Heart left ventricle (tissue), 16 donors: ENCODE data around the gene TYMP. TPM values are rescaled to one million over a fixed set of nuclear protein-coding genes. Genes with fewer than 3 reads are reported as not detected.

Source experiments
- ATAC-seq, 4 donors: fragments of 200-7000 bp; cut with Tn5 transposase; one replicate each; pipeline ENCODE4 v1.9.1; 2020 to 2022; ENCODE audit warnings: moderate library complexity in 4 of 4, mild to moderate bottlenecking in 3 of 4, moderate number of reproducible peaks in 1 of 4
- DNase-seq, 5 donors: peaks; one replicate each; pipeline ENCODE4 v3.0.0-alpha.2; 2020
- H3K27ac ChIP-seq, 12 donors: fragments of 200-600 bp; sonication (generic) in 4 of 12; one replicate each; pipeline versions ENCODE4 v1.5.0 to v1.8.0; 2016 to 2022; ENCODE audit warnings: mild to moderate bottlenecking in 2 of 12
- H3K27me3 ChIP-seq, 9 donors: fragments of 200-600 bp; sonication (generic) in 2 of 9; one replicate each; pipeline versions ENCODE4 v1.5.1 to v1.8.0; 2016 to 2022; ENCODE audit warnings: mild to moderate bottlenecking in 3 of 9
- H3K36me3 ChIP-seq, 9 donors: fragments of 200-600 bp; sonication (generic) in 2 of 9; one replicate each; pipeline versions ENCODE4 v1.5.0 to v1.8.0; 2018 to 2022; ENCODE audit warnings: mild to moderate bottlenecking in 2 of 9
- H3K4me1 ChIP-seq, 12 donors: fragments of 200-600 bp; sonication (generic) in 4 of 12; one replicate each; pipeline versions ENCODE4 v1.5.0 to v1.8.0; 2016 to 2022; ENCODE audit warnings: mild to moderate bottlenecking in 3 of 12
- H3K4me3 ChIP-seq, 12 donors: fragments of 200-600 bp; sonication (generic) in 4 of 12; one replicate each; pipeline versions ENCODE4 v1.5.0 to v1.8.0; 2017 to 2022; ENCODE audit warnings: mild to moderate bottlenecking in 9 of 12, moderate library complexity in 4 of 12
- H3K9me3 ChIP-seq, 12 donors: fragments of 200-600 bp; sonication (generic) in 4 of 12; one replicate each; pipeline versions ENCODE4 v1.5.0 to v1.8.0; 2016 to 2022; ENCODE audit warnings: mild to moderate bottlenecking in 1 of 12
- CTCF ChIP-seq, 12 donors: fragments of 200-600 bp; sonication (generic) in 4 of 12; IDR thresholded peaks; one replicate each; pipeline versions ENCODE4 v1.5.0 to v1.8.0; 2018 to 2022; ENCODE audit warnings: antibody characterized with exemption in 12 of 12, mild to moderate bottlenecking in 5 of 12
- POLR2A ChIP-seq, 2 donors: fragments of 450-650 bp; IDR thresholded peaks; one replicate each; pipeline ENCODE4 v1.6.1; 2017; ENCODE audit warnings: antibody characterized with exemption in 2 of 2, mild to moderate bottlenecking in 2 of 2, moderate library complexity in 2 of 2
- WGBS, 4 donors: extraction: QIAGEN DNeasy Blood & Tissue Kit in 2 of 4; methylation state at CpG; one replicate each; pipeline versions ENCODE4 v1.1.5 to v1.1.7; 2013 to 2018; 5-methylcytosine and 5-hydroxymethylcytosine counted together
- intact Hi-C, 10 donors: fragments of 100-400 bp; cut with DNase I; formaldehyde crosslinking; loops; one replicate each; pipeline versions ENCODE4 v1.11.1 to v1.14.2; 2022
- long read RNA-seq, 3 donors: library from polyadenylated mRNA; unstranded; transcript quantifications; one replicate each; pipeline ENCODE4 v2.0.0, GENCODE V29; 2020 to 2021
- polyA plus RNA-seq, 2 donors: library from polyadenylated mRNA; stranded (reverse); fragments of 200-250 nt; gene quantifications; one replicate each; pipeline ENCODE4 v1.2.3, GENCODE V29; 2013
- total RNA-seq, 9 donors: library from RNA; depleted of rRNA in 2 of 9; stranded (reverse); fragments of >200 nt in 2 of 9; fragmentation: NEBNext Ultra II Directional in 3 of 9; extraction: Animal tissue kit (Norgen Biotek cat#: 25700) in 3 of 9; gene quantifications; one replicate each; pipeline versions ENCODE4 v1.1.0 to v1.2.4, GENCODE V29; 2016 to 2023
- donor health status: ischemic (EF 13 %, LVEDD 7.1; RV severe dilation, severe dysfunction).
- donor health status: healthy with polysubstance abuse.
- donor health status: DM: no; HTN: yes; CAD: no.
- donor health status: DM: no; HTN: no; CAD: no.
- donor health status: ischemic (EF 25% LVEDD 6.9; RV normal size, moderate dysfunction).
- donor health status: ischemic (EF 25% LVEDD 5.7; RV mildly dilated, moderate dysfunction).
- donor health status: healthy.
- donor health status: DM: yes; HTN: yes; CAD: no.
- donor health status: ischemic (EF 35%, LVEDD 5.7; RV mildly dilated, moderate dysfunction).
- donor health status: nonischemic (EF 11% LVEDD 7.7; RV severe dilation, severe dysfunction).
- donor health status: DM: yes; HTN: yes; CAD: no.
- donor health status: PGD.
- donor health status: ischemic (EF 29% LVEDD 5.4; RV normal size, mild dysfunction).
- donor health status: nonischemic (EF 23%, LVEDD 6.1; RV moderate dilation, normal function).

Gene TYMP
- 100 to 1,000 TPM in 1 of 9 donors, 10 to 100 TPM in 6, 1 to 10 TPM in 2; 8.3 to 198 (median 21.7) TPM for total RNA-seq
- polyA plus RNA-seq = 10 to 100 TPM; 11.8 to 45.1 TPM
- long read RNA-seq, donor 1, transcript TYMP-201 (10 exons, 1,630 nt) = major isoform, 12 of 38 reads
- long read RNA-seq, donor 1, partial matches to known transcripts = 5 of 38 reads
- long read RNA-seq, donor 1, other reads (novel, unspliced or antisense) = 16 of 38 reads
- long read RNA-seq, donor 2, transcript TYMP-201 (10 exons, 1,630 nt) = major isoform, 5 of 14 reads
- long read RNA-seq, donor 2, partial matches to known transcripts = 2 of 14 reads
- long read RNA-seq, donor 2, other reads (novel, unspliced or antisense) = 6 of 14 reads
- long read RNA-seq, donor 3, transcript TYMP-201 (10 exons, 1,630 nt) = major isoform, 20 of 53 reads
- long read RNA-seq, donor 3, transcript TYMP-208 (9 exons, 1,751 nt) = minor isoform, 7 of 53 reads
- long read RNA-seq, donor 3, partial matches to known transcripts = 3 of 53 reads
- long read RNA-seq, donor 3, other reads (novel, unspliced or antisense) = 20 of 53 reads

GRCh38 chr22:50529897-50530579 lies at the start of gene TYMP:
Gene TYMP (minus strand): TSS chr22:50530012. CDS start chr22:50529709, 303 bp downstream.
- TF ChIP-seq POLR2A (IDR thresholded peaks at IDR 0.05) (peak in 1 of 2 donors; percentile 68), CTCF (IDR thresholded peaks at IDR 0.05) (no peak)
- peak within 1 kb of the TSS; percentile 48 to 89 (median 72) for H3K4me3 ChIP-seq
- ATAC-seq = peak in 3 of 4 donors; percentile 36 to 47 (median 45)
- H3K36me3 ChIP-seq = peaks cover 0 to 19% (median 0%) of the 10 kb centered on the region in 9 donors
- peaks cover 0 to 65% (median 33%) of the 10 kb centered on the region in 12 donors for H3K4me1 ChIP-seq
- DNase-seq = peak; percentile 84 to 94 (median 89)
- H3K27ac ChIP-seq = peak within 1 kb of the TSS; percentile 78 to 98 (median 94)
- WGBS, 4 donors = 0 to 2% (median 1%) methylated on average over 12 to 92 of the region's 92 CpGs
- intact Hi-C loops = loop anchor here in 3 of 10 donors (1.0 to 10.0 kb wide), 4 partner anchors 32 to 285 kb away; partner anchors contain the start of genes SYCE3 (in 1 of the 3) and TUBGCP6 (in 1 of the 3)
- no peaks in the 10 kb centered on the region for H3K9me3 ChIP-seq
- H3K27me3 ChIP-seq = peaks cover 0 to 55% (median 6%) of the 10 kb centered on the region in 9 donors

- H3K27me3 ChIP-seq = no peaks in the 10 kb centered on the region
- H3K4me1 ChIP-seq = peaks cover 3 to 83% (median 35%) of the 10 kb centered on the region in 12 donors
- DNase-seq = no peak
- intact Hi-C loops = loop anchor here in 2 of 10 donors (5.0 kb wide), 1 partner anchor 38 kb away; no protein-coding TSS in a partner anchor
- peak overlapping the region in 5 of 12 donors; percentile 57 to 73 (median 60) for H3K4me3 ChIP-seq
- H3K9me3 ChIP-seq = no peaks in the 10 kb centered on the region
- TF ChIP-seq CTCF (IDR thresholded peaks at IDR 0.05) = no peak
- TF ChIP-seq POLR2A (IDR thresholded peaks at IDR 0.05) = no peak
- H3K36me3 ChIP-seq = peaks cover 0 to 45% (median 26%) of the 10 kb centered on the region in 9 donors
- ATAC-seq = no peak
- peak overlapping the region; percentile 81 to 100 (median 97) for H3K27ac ChIP-seq
- WGBS, 4 donors = 43 to 60% (median 53%) methylated on average over 8 of the region's 8 CpGs
These were observed 49.0 kb upstream of the TYMP start for GRCh38 chr22:50578776-50579310.

GRCh38 chr22:50577987-50578775 lies 48.4 kb upstream of the TYMP start, which contains the start of gene CPT1B:
Gene CPT1B (minus strand): TSS chr22:50578427. CDS start chr22:50577915, 512 bp downstream.
- WGBS, 4 donors = 19 to 25% (median 22%) methylated on average over 13 to 63 of the region's 63 CpGs
- Histone ChIP-seq H3K27me3 (no peaks in the 10 kb centered on the region), H3K27ac (peak within 1 kb of the TSS; percentile 81 to 100 (median 97)), H3K9me3 (no peaks in the 10 kb centered on the region), H3K4me3 (peak within 1 kb of the TSS; percentile 22 to 73 (median 56)), H3K36me3 (peaks cover 0 to 52% (median 32%) of the 10 kb centered on the region in 9 donors), H3K4me1 (peaks cover 0 to 82% (median 30%) of the 10 kb centered on the region in 12 donors)
- intact Hi-C loops = loop anchor here in 2 of 10 donors (5.0 kb wide), 1 partner anchor 39 kb away; no protein-coding TSS in a partner anchor
- TF ChIP-seq CTCF (IDR thresholded peaks at IDR 0.05) (peak in 7 of 12 donors; percentile 9 to 43 (median 21)), POLR2A (IDR thresholded peaks at IDR 0.05) (peak; percentile 31 to 60)
- DNase-seq (peak in 4 of 5 donors; percentile 68 to 87 (median 78)), ATAC-seq (peak; percentile 1 to 36 (median 28))
